HPDE6-E6E7 (cell line): ENCODE results near the gene SLC15A3.
A peak's percentile ranks its signal among the peaks of the same experiment; 100 is the strongest.

ENCODE experiments used
- DNase-seq: peaks from one replicate; pipeline ENCODE4 v3.0.0; 2011; ENCODE audit warnings: missing footprints; ENCODE audit errors: extremely low spot score

SLC15A3 gene

GRCh38 chr11:60928563-60929001 lies 23.4 kb downstream of the SLC15A3 start:
- no peak for DNase-seq

GRCh38 chr11:60927600-60927999 lies 24.4 kb downstream of the SLC15A3 start:
- DNase-seq, result no peak

GRCh38 chr11:60927061-60927592 lies 24.8 kb downstream of the SLC15A3 start:
- no peak for DNase-seq

GRCh38 chr11:60926500-60926899 lies 25.5 kb downstream of the SLC15A3 start:
- no peak for DNase-seq

- DNase-seq, result no peak
Observed at GRCh38 chr11:60925868-60926267, 26.1 kb downstream of the SLC15A3 start.

- no peak for DNase-seq
Observed at GRCh38 chr11:60924906-60925853, 26.8 kb downstream of the SLC15A3 start.

- peak; percentile 86 for DNase-seq
Observed at GRCh38 chr11:60924110-60924905, 27.7 kb downstream of the SLC15A3 start, which contains the start of gene TMEM132A. TSS of gene TMEM132A (plus strand) at chr11:60924460. CDS start at chr11:60924634, 174 bp downstream.

GRCh38 chr11:60923800-60924109 lies 28.2 kb downstream of the SLC15A3 start:
- no peak for DNase-seq

- no peak for DNase-seq
Observed at GRCh38 chr11:60923326-60923725, 28.6 kb downstream of the SLC15A3 start.

GRCh38 chr11:60922906-60923305 lies 29.1 kb downstream of the SLC15A3 start:
- DNase-seq, result no peak

- DNase-seq, result no peak
Observed at GRCh38 chr11:60921777-60922335, 30.1 kb downstream of the SLC15A3 start.

GRCh38 chr11:60921259-60921658 lies 30.7 kb downstream of the SLC15A3 start:
- DNase-seq, result no peak

- DNase-seq, result no peak
Observed at GRCh38 chr11:60919956-60920355, 32.0 kb downstream of the SLC15A3 start.

- no peak for DNase-seq
Observed at GRCh38 chr11:60919320-60919719, 32.7 kb downstream of the SLC15A3 start.

- no peak for DNase-seq
Observed at GRCh38 chr11:60918939-60919265, 33.1 kb downstream of the SLC15A3 start.

- DNase-seq, result no peak
Observed at GRCh38 chr11:60918251-60918938, 33.6 kb downstream of the SLC15A3 start.

- DNase-seq, result no peak
Observed at GRCh38 chr11:60917267-60917666, 34.7 kb downstream of the SLC15A3 start.

GRCh38 chr11:60916669-60917206 lies 35.2 kb downstream of the SLC15A3 start:
- DNase-seq, result no peak

- peak; percentile 69 for DNase-seq
Observed at GRCh38 chr11:60915248-60915914, 36.6 kb downstream of the SLC15A3 start.

GRCh38 chr11:60914633-60915247 lies 37.2 kb downstream of the SLC15A3 start:
- DNase-seq, result no peak
